MG63 (cell line): ENCODE results near the gene MAMSTR. TPM values are rescaled to one million over a fixed set of nuclear protein-coding genes. Genes with fewer than 3 reads are reported as not detected.
A peak's percentile ranks its signal among the peaks of the same experiment; 100 is the strongest.
"Not testable (repeated sequence)": the region's sequence is repeated elsewhere in the genome, so short reads cannot be mapped to it uniquely, and the experiment has no call there.

Experiments
- DNase-seq: peaks from one replicate; pipeline ENCODE4 v3.0.0-alpha.2; 2020
- H3K27me3 ChIP-seq: fragments of 250-450 bp; sonication (Bioruptor Pico); 2 replicates; pipeline ENCODE4 v1.5.1; 2020; ENCODE audit warnings: mild to moderate bottlenecking, moderate library complexity
- H3K36me3 ChIP-seq: fragments of 250-450 bp; sonication (Bioruptor Pico); 2 replicates; pipeline ENCODE4 v1.5.1; 2020; ENCODE audit warnings: mild to moderate bottlenecking, moderate library complexity
- H3K4me3 ChIP-seq: fragments of 250-450 bp; sonication (Bioruptor Pico); 2 replicates; pipeline ENCODE4 v1.5.1; 2020; ENCODE audit warnings: mild to moderate bottlenecking, moderate library complexity
- H3K9me3 ChIP-seq: fragments of 250-450 bp; sonication (Bioruptor Pico); 2 replicates; pipeline ENCODE4 v1.5.1; 2020; ENCODE audit warnings: mild to moderate bottlenecking, moderate library complexity
- total RNA-seq: library from RNA; depleted of rRNA; stranded (reverse); fragments of >200 nt; shearing (Covaris generic); gene quantifications from 2 replicates; pipeline ENCODE4 v1.2.3, GENCODE V29; 2014; ENCODE audit warnings: low replicate concordance; rRNA removed

MAMSTR gene, protein sequence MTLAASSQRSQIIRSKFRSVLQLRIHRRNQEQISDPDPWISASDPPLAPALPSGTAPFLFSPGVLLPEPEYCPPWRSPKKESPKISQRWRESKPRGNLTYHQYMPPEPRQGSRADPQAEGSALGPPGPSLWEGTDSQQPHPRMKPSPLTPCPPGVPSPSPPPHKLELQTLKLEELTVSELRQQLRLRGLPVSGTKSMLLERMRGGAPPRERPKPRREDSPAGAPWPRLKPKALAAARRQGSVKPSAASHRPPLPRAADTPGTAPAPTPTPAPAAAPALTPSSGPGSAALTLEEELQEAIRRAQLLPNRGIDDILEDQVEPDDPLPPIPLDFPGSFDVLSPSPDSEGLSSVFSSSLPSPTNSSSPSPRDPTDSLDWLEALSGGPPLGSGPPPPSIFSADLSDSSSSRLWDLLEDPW
- total RNA-seq: 0.79 TPM in 1 of 2 replicates, not detected in the other

DNA sequence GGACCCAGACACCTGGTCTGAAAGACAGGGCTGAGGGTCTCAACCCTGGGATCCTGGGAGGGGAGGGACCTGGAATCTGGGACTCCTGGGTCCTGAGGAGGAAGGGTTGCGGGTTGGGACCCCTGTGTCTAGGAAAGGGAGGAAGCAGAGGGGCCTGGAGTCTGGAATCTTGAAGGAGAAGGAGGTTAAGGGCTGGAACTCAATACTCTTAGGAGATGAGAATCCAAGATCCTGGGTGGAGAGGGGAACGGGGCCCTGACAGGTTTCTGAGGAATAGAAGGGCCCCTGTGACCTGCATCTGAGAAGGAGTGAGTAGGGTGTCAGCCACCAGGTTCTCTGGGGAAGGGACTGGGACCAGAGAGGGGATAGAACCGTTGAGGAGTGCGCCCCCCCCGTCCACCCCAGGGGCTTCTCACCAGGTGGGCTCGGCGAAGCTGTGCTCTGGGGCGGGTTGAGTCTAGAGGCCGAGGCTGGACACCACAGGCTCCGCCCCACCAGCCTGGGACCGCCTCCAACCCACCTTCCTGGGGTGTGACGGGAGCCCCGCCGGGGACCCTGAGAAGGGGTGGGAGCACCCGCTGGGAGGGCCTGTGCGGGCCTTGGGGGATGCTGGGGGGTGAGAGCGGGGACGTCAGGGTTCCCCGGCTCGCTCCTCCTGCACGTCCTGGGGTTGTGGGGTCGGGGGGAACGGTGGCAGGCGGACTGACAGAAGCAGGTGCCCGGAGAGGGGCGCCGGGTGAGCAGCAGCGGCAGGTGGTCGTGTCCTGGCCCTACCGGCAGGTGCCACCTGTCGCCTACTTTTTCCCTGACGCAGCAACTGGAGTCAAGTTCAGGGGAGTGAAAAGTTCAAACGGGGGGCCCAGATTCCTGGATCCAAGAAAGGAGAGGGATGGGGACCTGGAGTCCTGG is at the start of gene MAMSTR:
Gene MAMSTR (minus strand): TSS at position 463 of the 909 bp plus-strand sequence. CDS start 694 bp downstream, outside the sequence.
- Histone ChIP-seq H3K9me3 (no peaks in the 10 kb centered on the region), H3K36me3 (no peaks in the 10 kb centered on the region), H3K4me3 (peak within 1 kb of the TSS; percentile 62), H3K27me3 (no peaks in the 10 kb centered on the region)
- no peak for DNase-seq

DNA sequence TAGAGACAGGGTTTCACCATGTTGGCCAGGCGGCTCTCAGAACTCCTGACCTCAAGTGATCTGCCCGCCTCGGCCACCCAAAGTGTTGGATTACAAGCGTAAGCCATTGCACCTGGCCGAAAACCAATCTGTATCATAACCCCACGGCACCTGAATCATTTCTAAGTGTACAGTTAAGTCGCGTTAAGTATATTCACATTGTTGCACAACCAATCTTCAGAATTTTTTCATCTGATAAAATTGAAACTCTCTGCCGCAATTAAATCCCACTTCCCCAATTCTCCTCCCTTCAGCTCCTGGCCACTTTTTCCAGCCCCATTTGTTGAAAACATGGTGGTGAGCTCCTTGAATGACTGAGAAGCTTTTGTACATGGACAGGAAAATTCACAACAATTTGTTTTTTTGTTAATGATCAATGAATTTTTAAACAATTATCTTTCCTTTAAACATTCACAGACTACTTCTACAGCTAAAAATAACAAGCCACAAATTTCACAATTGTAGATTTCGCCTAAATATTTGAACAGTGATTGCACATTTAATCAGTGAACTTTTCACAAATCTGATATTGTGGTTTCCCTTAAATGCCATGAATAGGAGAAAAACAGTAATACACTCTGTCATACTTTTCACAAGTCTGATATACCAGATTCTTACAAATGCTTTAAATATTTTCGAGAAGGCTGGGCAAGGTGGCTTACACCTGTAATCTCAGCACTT is 49.6 kb upstream of the MAMSTR start:
- no peaks in the 10 kb centered on the region for H3K9me3 ChIP-seq
- no peaks in the 10 kb centered on the region for H3K36me3 ChIP-seq
- peaks cover 19% of the 10 kb centered on the region for H3K27me3 ChIP-seq
- no peak overlapping the region for H3K4me3 ChIP-seq
- no peak for DNase-seq

DNA sequence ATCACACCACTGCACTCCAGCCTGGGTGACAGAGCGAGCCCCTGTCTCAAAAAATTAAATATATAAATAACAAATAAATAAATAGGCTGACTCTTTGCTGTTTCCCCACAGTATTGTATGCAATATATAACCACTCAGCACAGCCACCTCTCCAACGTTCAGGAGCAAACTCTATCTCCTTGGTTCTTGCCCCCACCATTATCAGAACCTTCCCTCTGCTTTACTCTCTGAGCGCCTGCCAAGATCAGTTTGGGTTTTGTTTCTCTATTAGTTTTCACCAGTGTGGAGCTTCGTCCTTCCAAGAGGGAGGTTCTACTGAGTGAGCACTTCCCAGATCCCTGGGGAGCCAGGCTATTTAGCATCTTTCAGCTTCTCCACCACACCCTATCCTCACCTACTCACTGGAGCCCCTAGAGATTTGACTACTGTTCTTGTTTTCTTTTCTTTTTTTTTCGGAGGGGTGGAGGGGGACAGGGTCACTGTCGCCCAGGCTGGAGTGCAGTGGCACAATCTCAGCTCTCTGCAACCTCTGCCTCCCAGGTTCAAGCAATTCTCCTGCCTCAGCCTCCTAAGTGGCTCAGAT is 48.7 kb upstream of the MAMSTR start:
- not testable (repeated sequence) for H3K4me3 ChIP-seq, H3K9me3 ChIP-seq, DNase-seq, H3K36me3 ChIP-seq
- peaks cover 26% of the 10 kb centered on the region for H3K27me3 ChIP-seq

DNA sequence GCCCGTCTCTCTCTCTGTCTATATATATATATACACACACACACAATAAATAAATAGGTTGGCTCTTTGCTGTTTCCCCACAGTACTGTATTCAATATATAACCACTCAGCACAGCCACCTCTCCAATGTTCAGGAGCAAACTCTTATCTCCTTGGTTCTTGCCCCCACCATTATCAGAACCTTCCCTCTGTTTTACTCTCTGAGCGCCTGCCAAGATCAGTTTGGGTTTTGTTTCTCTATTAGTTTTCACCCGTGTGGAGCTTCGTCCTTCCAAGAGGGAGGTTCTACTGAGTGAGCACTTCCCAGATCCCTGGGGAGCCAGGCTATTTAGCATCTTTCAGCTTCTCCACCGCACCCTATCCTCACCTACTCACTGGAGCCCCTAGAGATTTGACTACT is 46.3 kb upstream of the MAMSTR start:
- H3K9me3 ChIP-seq, H3K4me3 ChIP-seq, H3K36me3 ChIP-seq, DNase-seq: not testable (repeated sequence)
- H3K27me3 ChIP-seq: peaks cover 34% of the 10 kb centered on the region

DNA sequence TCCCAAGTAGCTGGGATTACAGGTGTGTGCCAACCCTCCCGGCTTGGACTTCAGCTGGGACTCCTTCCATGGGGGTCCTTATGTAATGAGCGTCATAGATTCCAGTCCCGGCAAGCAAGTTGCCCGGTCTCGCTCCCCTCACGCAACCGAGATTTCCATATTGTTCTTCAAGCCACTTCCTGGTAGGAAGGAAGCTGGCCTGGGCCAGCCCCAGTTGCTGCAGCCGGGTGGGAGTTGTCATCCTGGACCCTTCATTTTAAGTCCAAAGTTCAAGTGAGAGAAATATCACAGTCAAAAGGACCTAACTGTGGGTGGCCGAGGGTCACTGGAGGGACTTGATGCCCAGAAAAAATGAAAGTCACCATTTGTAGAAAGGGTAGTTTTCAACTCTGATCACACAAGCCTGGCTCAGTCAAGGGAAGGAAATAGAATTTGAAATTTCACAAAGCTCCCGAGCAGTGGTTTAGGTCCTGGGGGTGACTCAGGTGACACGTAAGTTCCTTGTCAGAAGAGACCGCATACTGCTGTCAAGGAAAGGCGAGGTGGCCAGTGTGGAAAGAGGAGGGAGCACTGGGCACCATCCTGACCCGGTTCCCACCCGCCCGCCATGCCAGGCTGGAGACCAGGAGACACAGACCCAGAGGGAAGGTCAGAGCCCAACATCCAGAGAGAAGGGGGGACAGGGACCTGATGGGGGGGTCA is 41.1 kb upstream of the MAMSTR start:
- no peaks in the 10 kb centered on the region for H3K36me3 ChIP-seq
- DNase-seq: no peak
- no peaks in the 10 kb centered on the region for H3K9me3 ChIP-seq
- no peak overlapping the region for H3K4me3 ChIP-seq
- peaks cover 25% of the 10 kb centered on the region for H3K27me3 ChIP-seq

DNA sequence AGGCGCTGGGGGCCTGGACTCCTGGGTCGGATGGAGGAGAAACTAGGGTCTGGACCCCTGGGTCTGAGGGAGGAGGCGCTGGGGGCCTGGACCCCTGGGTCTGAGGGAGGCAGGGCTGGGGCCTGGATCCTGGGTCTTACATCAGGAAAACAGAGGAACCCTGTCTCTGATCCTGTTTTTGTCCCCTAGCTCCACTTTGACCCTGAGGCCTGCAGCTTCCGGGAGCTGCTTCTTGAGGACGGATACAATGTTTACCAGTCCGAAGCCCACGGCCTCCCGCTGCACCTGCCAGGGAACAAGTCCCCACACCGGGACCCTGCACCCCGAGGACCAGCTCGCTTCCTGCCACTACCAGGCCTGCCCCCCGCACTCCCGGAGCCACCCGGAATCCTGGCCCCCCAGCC is 38.2 kb upstream of the MAMSTR start:
- H3K9me3 ChIP-seq: no peaks in the 10 kb centered on the region
- H3K27me3 ChIP-seq: peaks cover 11% of the 10 kb centered on the region
- no peaks in the 10 kb centered on the region for H3K36me3 ChIP-seq
- H3K4me3 ChIP-seq: no peak overlapping the region
- DNase-seq: no peak

DNA sequence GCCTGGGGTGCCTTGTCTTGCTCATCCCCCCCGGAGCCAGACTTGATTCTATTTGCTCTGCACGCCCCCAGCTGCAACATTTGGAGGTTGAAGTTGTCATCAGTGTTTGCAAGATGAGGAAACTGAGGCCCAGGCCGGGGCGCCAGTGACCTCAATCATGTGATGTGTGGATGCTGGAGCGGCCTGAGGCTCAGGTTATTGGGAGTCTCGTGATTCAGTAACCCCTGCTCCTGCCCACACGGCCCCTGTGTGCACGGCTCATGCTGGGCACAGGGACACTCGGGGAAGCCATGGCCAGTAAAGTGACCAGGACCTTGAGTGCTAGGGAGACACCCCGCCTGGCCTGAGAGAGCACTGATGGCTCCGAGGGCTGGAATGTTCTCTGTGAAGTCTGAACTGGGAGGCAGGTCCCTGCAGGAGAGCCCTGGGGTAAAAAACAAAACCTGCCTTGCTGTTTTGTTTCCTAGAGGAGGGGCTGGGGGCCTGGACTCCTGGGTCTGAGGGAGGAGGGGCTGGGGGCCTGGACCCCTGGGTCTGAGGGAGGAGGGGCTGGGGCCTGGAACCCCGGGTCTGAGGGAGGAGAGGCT is 37.7 kb upstream of the MAMSTR start:
- H3K27me3 ChIP-seq: peaks cover 8% of the 10 kb centered on the region
- no peak for DNase-seq
- no peaks in the 10 kb centered on the region for H3K9me3 ChIP-seq
- no peaks in the 10 kb centered on the region for H3K36me3 ChIP-seq
- no peak overlapping the region for H3K4me3 ChIP-seq

DNA sequence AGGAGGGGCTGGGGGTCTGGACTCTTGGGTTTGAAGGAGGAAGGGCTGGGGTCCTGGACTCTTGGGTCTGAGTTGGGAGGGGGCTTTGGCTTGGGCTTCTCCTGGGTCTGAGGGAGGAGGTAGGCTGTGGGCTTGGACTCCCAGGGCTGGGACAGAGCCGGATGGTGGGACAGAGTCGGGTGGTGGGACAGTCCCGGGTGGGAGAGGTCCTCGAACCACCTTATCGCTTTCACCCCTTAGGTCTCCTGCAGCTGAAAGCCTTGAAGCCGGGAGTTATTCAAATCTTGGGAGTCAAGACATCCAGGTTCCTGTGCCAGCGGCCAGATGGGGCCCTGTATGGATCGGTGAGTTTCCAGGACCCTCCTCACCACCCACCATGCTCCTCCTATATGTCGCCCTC is 37.2 kb upstream of the MAMSTR start:
- Histone ChIP-seq H3K9me3 (no peaks in the 10 kb centered on the region), H3K36me3 (no peaks in the 10 kb centered on the region), H3K4me3 (no peak overlapping the region), H3K27me3 (peaks cover 8% of the 10 kb centered on the region)
- no peak for DNase-seq

DNA sequence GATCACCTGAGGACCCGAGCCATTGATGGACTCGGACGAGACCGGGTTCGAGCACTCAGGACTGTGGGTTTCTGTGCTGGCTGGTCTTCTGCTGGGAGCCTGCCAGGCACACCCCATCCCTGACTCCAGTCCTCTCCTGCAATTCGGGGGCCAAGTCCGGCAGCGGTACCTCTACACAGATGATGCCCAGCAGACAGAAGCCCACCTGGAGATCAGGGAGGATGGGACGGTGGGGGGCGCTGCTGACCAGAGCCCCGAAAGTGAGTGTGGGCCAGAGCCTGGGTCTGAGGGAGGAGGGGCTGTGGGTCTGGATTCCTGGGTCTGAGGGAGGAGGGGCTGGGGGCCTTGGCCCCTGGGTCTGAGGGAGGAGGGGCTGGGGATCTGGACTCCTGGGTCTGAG is 36.7 kb upstream of the MAMSTR start:
- no peak for DNase-seq
- H3K27me3 ChIP-seq: peaks cover 8% of the 10 kb centered on the region
- no peak overlapping the region for H3K4me3 ChIP-seq
- H3K9me3 ChIP-seq: no peaks in the 10 kb centered on the region
- H3K36me3 ChIP-seq: no peaks in the 10 kb centered on the region

DNA sequence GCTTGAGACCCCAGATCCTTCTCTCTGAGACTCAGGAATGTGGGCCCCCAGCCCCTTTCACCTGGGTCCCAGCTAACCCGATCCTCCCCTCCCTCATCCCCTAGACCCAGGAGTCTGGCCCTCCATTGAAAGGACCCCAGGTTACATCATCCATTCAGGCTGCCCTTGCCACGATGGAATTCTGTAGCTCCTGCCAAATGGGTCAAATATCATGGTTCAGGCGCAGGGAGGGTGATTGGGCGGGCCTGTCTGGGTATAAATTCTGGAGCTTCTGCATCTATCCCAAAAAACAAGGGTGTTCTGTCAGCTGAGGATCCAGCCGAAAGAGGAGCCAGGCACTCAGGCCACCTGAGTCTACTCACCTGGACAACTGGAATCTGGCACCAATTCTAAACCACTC is 36.3 kb upstream of the MAMSTR start:
- H3K4me3 ChIP-seq: no peak overlapping the region
- H3K36me3 ChIP-seq: no peaks in the 10 kb centered on the region
- no peaks in the 10 kb centered on the region for H3K9me3 ChIP-seq
- DNase-seq: no peak
- peaks cover 8% of the 10 kb centered on the region for H3K27me3 ChIP-seq

DNA sequence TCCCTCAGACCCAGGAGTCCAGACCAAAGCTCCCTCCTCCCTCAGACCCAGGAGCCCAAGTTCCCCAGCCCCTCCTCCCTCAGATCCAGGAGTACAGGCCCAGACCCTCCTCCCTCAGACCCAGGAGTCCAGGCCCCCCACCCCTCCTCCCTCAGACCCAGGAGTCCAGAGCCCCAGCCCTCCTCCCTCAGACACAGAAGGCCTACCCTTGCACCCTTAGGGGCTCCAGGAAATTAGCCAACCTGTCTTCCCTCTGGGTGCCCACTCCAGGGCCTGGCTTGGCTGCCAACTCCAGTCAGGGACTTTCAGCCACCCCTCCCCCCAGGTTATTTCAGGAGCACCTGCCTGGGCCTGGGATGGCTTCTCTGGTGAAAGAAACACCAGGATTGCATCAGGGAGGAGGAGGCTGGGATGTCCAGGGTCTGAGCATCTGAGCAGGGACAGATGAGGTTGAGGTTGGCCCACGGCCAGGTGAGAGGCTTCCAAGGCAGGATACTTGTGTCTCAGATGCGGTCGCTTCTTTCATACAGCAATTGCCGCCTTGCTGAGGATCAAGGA is 35.6 kb upstream of the MAMSTR start, which contains the start of gene FGF21:
Gene FGF21 (plus strand): TSS at position 441 of the 558 bp plus-strand sequence. CDS start 713 bp downstream, outside the sequence.
- Histone ChIP-seq H3K9me3 (no peaks in the 10 kb centered on the region), H3K36me3 (no peaks in the 10 kb centered on the region), H3K27me3 (peaks cover 4% of the 10 kb centered on the region), H3K4me3 (no peak within 1 kb of the TSS)
- DNase-seq: peak; percentile 25

DNA sequence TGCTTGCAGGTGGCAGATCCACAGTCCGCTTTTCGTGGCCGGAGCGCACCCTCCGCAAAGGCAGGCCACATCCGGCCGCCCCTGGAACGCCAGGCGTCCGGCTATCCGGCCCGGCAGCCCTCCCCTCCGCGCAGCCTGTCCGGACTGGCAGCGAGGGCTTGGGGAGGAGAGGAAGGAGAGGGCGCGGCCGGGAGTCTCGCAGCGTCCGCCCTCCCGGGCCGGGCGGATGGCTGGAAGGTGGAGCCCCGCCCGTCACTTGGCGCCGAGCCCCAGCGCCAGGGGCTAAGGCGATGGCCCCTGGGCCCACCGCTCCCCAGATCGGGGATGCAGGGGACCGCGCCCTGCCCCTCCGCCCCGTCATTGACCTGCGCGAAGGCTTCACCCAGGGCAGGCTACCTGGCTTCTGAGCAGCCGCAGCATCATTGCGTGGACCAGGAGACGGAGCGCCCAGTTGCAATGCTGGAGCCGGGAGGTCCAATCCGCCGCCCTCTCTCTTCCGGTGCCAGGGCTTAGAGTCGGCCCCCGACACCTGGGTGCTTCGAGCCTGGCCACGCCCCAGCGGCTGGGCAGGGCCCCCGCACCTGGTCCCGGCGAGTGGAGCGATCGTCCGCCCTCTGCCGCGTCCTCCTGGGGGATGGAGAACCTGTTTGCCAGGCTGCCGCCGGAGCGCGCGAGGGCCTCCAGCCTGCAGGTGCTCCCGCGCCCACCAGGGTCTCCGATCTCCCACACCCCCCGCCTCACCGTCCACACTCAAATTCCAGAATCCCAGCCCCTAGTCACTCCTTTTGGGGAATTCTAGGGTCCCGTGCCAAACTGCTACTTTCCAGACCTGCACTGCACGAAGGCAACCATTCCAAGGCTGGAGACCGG is 33.2 kb upstream of the MAMSTR start, which contains the start of gene FUT1:
Gene FUT1 (minus strand): TSS at position 146 of the 870 bp plus-strand sequence. CDS start 1,360 bp downstream, outside the sequence.
- Histone ChIP-seq H3K36me3 (no peaks in the 10 kb centered on the region), H3K27me3 (no peaks in the 10 kb centered on the region), H3K4me3 (peak within 1 kb of the TSS; percentile 24), H3K9me3 (no peaks in the 10 kb centered on the region)
- DNase-seq: peak; percentile 64

DNA sequence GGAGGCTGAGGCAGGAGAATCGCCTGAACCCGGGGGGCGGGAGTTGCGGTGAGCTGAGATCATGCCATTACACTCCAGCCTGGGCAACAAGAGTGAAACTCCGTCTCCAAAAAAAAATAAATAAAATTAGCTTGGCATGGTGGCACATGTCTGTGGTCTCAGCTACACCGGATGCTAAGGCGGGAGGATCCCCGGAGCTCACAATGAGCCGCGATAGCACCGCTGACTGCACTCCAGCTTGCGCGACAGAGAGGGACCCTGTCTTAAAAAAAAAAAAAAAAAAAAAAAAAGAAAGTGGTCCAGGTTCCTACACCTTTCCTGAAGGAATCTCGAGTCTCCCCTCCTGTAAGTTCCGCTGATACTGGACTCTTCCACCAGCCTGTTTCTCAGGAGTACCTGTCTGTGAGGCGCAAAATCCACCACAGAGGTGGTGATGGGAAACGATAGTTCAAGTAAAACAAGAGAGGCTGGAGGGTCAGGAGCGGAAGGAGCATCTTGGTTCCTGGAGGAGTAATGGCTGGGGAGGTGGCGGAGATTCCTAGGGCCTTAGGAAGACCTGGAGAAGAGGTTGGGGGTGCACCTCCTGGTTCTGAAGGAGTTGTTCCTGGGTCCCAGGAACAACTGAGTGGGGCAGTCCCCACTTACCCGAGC is 32.4 kb upstream of the MAMSTR start:
- H3K9me3 ChIP-seq: no peaks in the 10 kb centered on the region
- peak overlapping the region; percentile 24 for H3K4me3 ChIP-seq
- no peaks in the 10 kb centered on the region for H3K36me3 ChIP-seq
- H3K27me3 ChIP-seq: no peaks in the 10 kb centered on the region
- no peak for DNase-seq
